ENCODE results near the gene STPG2. TPM values are rescaled to one million over a fixed set of nuclear protein-coding genes. Genes with fewer than 3 reads are reported as not detected.

Gene STPG2
- total and polyA plus RNA-seq, 2 of the 4 experiments (the other 2 are of a cell fraction), result not detected

DNA sequence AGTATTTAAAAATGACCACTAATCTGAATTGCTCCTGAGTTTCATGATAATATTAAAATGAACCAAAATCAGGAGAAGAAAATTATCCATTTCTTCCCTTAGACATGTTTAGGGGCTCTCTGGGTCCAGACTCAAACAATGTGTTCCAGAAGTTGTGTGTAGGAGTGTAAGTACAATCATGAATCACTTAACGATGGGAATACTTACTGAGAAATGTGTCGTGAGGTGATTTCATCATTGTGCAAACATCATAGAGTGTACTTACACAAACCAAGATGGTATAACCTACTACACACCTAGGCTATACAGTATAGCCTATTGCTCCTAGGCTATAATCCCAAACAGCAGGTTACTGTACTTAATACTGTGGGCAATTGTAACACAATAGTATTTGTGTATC lies 74.8 kb downstream of the STPG2 start:
- ChIA-PET POLR2A (ENCODE audit: unreplicated experiment) (no interaction called here), CTCF (no interaction called here)
- no peaks in the 10 kb centered on the region for H3K9me1 ChIP-seq (ENCODE audit: insufficient read depth, low read length)
- dilution Hi-C loops (cut with HindIII; ENCODE audit: low sequenced_read_pairs, unreplicated experiment) (no loop called here), intact Hi-C loops (cut with micrococcal nuclease) (no loop called here), in situ Hi-C loops (cut with MboI; ENCODE audit: low sequenced_read_pairs) (no loop called here)
- ATAC-seq (ENCODE audit: low read depth) (no peak), DNase-seq (no peak)
- H3K18ac ChIP-seq (ENCODE audit: low read depth, low read length), result no peak overlapping the region
- TF ChIP-seq MAZ (IDR thresholded peaks at IDR 0.05; ENCODE audit: borderline replicate concordance, low read depth, low read length) (no peak), SMC3 (IDR thresholded peaks at IDR 0.05; ENCODE audit: low read depth, low read length) (no peak)
- TF ChIP-seq, protein P1, sequence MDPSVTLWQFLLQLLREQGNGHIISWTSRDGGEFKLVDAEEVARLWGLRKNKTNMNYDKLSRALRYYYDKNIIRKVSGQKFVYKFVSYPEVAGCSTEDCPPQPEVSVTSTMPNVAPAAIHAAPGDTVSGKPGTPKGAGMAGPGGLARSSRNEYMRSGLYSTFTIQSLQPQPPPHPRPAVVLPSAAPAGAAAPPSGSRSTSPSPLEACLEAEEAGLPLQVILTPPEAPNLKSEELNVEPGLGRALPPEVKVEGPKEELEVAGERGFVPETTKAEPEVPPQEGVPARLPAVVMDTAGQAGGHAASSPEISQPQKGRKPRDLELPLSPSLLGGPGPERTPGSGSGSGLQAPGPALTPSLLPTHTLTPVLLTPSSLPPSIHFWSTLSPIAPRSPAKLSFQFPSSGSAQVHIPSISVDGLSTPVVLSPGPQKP (IDR thresholded peaks at IDR 0.05; ENCODE audit: borderline replicate concordance, low read depth, low read length), result no peak
- H3K36me3 ChIP-seq (ENCODE audit: control insufficient read depth, insufficient read depth, low read length), result no peaks in the 10 kb centered on the region
- H4K5ac ChIP-seq (ENCODE audit: low read depth, low read length), result no peak overlapping the region
- H3K4me3 ChIP-seq (ENCODE audit: insufficient read depth, low read depth, low read length), result no peak overlapping the region
- no peaks in the 10 kb centered on the region for H3K79me1 ChIP-seq (ENCODE audit: low read depth in 1 of 2, low read length in 2 of 2)
- H3K56ac ChIP-seq (ENCODE audit: extremely low read depth, insufficient read depth, low read length), result no peak overlapping the region
- no peak overlapping the region for H2AK9ac ChIP-seq (replicated peaks; ENCODE audit: low read depth, low read length, poor library complexity)
- no TSS peak for BruUV-seq (replicated peaks)
- no peak overlapping the region for H2AK5ac ChIP-seq (ENCODE audit: low read depth, low read length)
- no peaks in the 10 kb centered on the region for H3K27me3 ChIP-seq (ENCODE audit: control insufficient read depth, insufficient read depth, low read length)
- H3K9me3 ChIP-seq (ENCODE audit: control insufficient read depth, insufficient read depth, low read length), result no peaks in the 10 kb centered on the region
- H3K4me1 ChIP-seq (ENCODE audit: control insufficient read depth, insufficient read depth, low read length), result no peaks in the 10 kb centered on the region
- no peak overlapping the region for H2BK15ac ChIP-seq (ENCODE audit: low read depth, low read length)
- H2BK120ac ChIP-seq (ENCODE audit: low read depth, low read length), result no peak overlapping the region
- no peak overlapping the region for H3K23ac ChIP-seq (ENCODE audit: low read depth, low read length)
- no peak overlapping the region for H3K14ac ChIP-seq (replicated peaks; ENCODE audit: low read depth, low read length)
- no peak overlapping the region for H3K9ac ChIP-seq (ENCODE audit: low read depth, low read length)
- H3K4ac ChIP-seq (ENCODE audit: low read depth, low read length), result no peak overlapping the region
- H2BK20ac ChIP-seq (ENCODE audit: low read depth, low read length), result no peak overlapping the region
- H3K27ac ChIP-seq (ENCODE audit: insufficient read depth, low read length), result no peak overlapping the region
- no peak overlapping the region for H2BK5ac ChIP-seq (ENCODE audit: low read depth, low read length, poor library complexity, severe bottlenecking)
- H4K8ac ChIP-seq (ENCODE audit: low read depth in 2 of 2, low read length in 2 of 2), result no peak overlapping the region
- H4K91ac ChIP-seq (ENCODE audit: insufficient read depth, low read depth, low read length), result no peak overlapping the region
- H2AFZ ChIP-seq (replicated peaks; ENCODE audit: low read length, poor library complexity), result no peak overlapping the region
- whole genome bisulfite sequencing, 2 experiments (ENCODE audit: extremely low coverage in 2 of 2, insufficient read length in 1 of 2), result no CpG with 5 or more reads among the region's 2 CpGs
- no peaks in the 10 kb centered on the region for H4K20me1 ChIP-seq (ENCODE audit: insufficient read depth, low read length)
- H3K4me2 ChIP-seq (ENCODE audit: low read depth, low read length), result no peak overlapping the region
